Panc1 (cell line): ENCODE measurements around the gene CASP9.
"Not testable (repeated sequence)": the region's sequence is repeated elsewhere in the genome, so short reads cannot be mapped to it uniquely, and the experiment has no call there.

ENCODE experiments used
- CTCF ChIP-seq: fragments of 450-650 bp; IDR thresholded peaks from 2 replicates; pipeline ENCODE4 v1.5.1; 2017; ENCODE audit warnings: mild to moderate bottlenecking
- REST ChIP-seq, 2 experiments: IDR thresholded peaks; 2 replicates each; pipeline ENCODE4 v1.6.1; 2011 to 2012; ENCODE audit warnings: low read depth in 2 of 2, control low read depth in 1 of 2, low read length in 1 of 2, mild to moderate bottlenecking in 1 of 2, moderate library complexity in 1 of 2; ENCODE audit not compliant: insufficient read depth in 1 of 2
- SIN3A ChIP-seq: IDR thresholded peaks from 2 replicates; pipeline ENCODE4 v1.6.1; 2012; ENCODE audit warnings: low read depth, mild to moderate bottlenecking, low read length, moderate library complexity, borderline replicate concordance; ENCODE audit not compliant: insufficient read depth

- not testable (repeated sequence) for TF ChIP-seq CTCF; REST (IDR thresholded peaks at IDR 0.05; ENCODE audit: insufficient read depth in 1 of 2, low read depth in 2 of 2, low read length in 1 of 2); SIN3A
Measured at GRCh38 chr1:15484443-15484842, 39.6 kb downstream of the CASP9 start.
